Brain microvascular endothelial cell (primary cell): ENCODE measurements around the gene CCT6A.
A peak's percentile ranks its signal among the peaks of the same experiment; 100 is the strongest.
"Not testable (repeated sequence)": the region's sequence is repeated elsewhere in the genome, so short reads cannot be mapped to it uniquely, and the experiment has no call there.

Experiments
- DNase-seq: peaks from one replicate; pipeline ENCODE4 v3.0.0-alpha.2; 2020
- H3K27ac ChIP-seq: fragments of 250-450 bp; sonication (Bioruptor Pico); 2 replicates; pipeline ENCODE4 v1.5.1; 2020; ENCODE audit warnings: mild to moderate bottlenecking, moderate library complexity
- H3K27me3 ChIP-seq: fragments of 250-450 bp; sonication (Bioruptor Pico); replicated peaks from 2 replicates; pipeline ENCODE4 v1.5.1; 2020; ENCODE audit warnings: mild to moderate bottlenecking
- H3K36me3 ChIP-seq: fragments of 250-450 bp; sonication (Bioruptor Pico); replicated peaks from 2 replicates; pipeline ENCODE4 v1.5.1; 2020; ENCODE audit warnings: mild to moderate bottlenecking
- H3K4me3 ChIP-seq: 2 replicates; pipeline ENCODE4 v1.5.1; 2011; ENCODE audit warnings: low read depth, mild to moderate bottlenecking, control low read depth, low read length, moderate library complexity
- in situ Hi-C: cut with HindIII; loops from 2 replicates; pipeline ENCODE4 v1.10.0; 2017; ENCODE audit warnings: low sequenced_read_pairs, low pct_ligation_motif_present
- TF ChIP-seq, protein P1 (sequence below): IDR thresholded peaks from 2 replicates; pipeline ENCODE4 v1.5.1; 2011; ENCODE audit warnings: low read depth, mild to moderate bottlenecking, moderate library complexity, low read length, control low read depth, inconsistent platforms; ENCODE audit errors: missing control alignments

Gene CCT6A

DNA sequence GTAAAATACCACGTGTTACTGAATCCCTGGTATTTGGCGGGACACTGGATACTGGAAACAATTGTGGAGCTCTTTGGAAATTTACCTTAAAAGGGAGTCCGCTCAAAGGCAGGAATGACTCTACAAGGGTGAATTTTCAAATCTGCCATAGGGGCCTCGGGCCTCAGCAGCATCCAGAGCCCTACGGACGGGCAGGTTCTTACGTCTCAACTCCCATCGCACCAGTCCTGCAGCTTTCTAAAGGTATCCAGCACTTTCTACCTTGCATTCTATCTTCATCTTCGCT lies 569 bp upstream of the CCT6A start:
- TF ChIP-seq, protein P1, sequence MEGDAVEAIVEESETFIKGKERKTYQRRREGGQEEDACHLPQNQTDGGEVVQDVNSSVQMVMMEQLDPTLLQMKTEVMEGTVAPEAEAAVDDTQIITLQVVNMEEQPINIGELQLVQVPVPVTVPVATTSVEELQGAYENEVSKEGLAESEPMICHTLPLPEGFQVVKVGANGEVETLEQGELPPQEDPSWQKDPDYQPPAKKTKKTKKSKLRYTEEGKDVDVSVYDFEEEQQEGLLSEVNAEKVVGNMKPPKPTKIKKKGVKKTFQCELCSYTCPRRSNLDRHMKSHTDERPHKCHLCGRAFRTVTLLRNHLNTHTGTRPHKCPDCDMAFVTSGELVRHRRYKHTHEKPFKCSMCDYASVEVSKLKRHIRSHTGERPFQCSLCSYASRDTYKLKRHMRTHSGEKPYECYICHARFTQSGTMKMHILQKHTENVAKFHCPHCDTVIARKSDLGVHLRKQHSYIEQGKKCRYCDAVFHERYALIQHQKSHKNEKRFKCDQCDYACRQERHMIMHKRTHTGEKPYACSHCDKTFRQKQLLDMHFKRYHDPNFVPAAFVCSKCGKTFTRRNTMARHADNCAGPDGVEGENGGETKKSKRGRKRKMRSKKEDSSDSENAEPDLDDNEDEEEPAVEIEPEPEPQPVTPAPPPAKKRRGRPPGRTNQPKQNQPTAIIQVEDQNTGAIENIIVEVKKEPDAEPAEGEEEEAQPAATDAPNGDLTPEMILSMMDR, result no peak
- H3K27me3 ChIP-seq, result no peaks in the 10 kb centered on the region
- H3K27ac ChIP-seq, result peak overlapping the region; percentile 86
- in situ Hi-C loops, result no loop called here
- H3K4me3 ChIP-seq, result peak overlapping the region; percentile 91
- no peak for DNase-seq
- H3K36me3 ChIP-seq, result peaks cover 29% of the 10 kb centered on the region

DNA sequence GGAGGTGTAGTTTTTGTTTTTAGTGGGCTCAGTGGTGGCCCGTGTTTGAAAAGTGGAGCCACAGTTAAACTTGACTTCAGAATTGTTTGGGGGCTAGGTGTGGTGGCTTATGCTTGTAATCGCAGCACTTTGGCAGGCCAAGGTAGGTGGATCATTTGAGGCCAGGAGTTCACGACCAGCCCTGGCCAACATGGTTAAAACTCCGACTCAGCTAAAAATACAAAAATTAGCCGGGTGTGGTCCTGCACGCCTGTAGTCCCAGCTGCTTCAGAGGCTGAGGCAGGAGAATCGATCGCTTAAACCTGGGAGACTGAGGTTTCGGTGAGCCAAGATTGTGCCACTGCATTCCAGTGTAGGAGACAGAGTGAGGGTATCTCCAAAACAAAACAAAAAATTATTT lies 1.8 kb downstream of the CCT6A start:
- H3K4me3 ChIP-seq, result no peak overlapping the region
- no peaks in the 10 kb centered on the region for H3K27me3 ChIP-seq
- no peak overlapping the region for H3K27ac ChIP-seq
- TF ChIP-seq, protein P1, result no peak
- DNase-seq, result no peak
- peaks cover 50% of the 10 kb centered on the region for H3K36me3 ChIP-seq
- in situ Hi-C loops, result no loop called here

DNA sequence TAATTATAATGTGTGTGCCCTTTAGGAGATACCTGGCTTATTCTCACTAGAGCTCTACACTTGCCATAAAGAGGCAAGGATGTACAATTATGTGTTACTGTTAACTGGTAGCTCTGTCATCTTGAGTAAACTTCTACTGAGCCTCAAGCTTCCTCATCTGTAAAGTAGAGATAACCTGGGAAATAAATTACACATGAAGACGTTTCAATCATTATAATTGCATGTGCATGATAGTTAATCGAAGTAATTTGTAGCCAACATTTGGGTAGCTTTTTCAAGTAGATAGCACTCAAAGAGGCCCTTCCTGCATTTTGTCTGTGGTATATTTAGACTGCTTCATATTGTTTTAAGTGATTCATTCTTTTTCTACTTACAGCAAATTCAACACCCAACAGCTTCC lies 2.4 kb downstream of the CCT6A start:
- H3K27ac ChIP-seq, result no peak overlapping the region
- no peaks in the 10 kb centered on the region for H3K27me3 ChIP-seq
- in situ Hi-C loops, result no loop called here
- DNase-seq, result no peak
- TF ChIP-seq, protein P1, result no peak
- peaks cover 56% of the 10 kb centered on the region for H3K36me3 ChIP-seq
- H3K4me3 ChIP-seq, result no peak overlapping the region

GRCh38 chr7:56062382-56062781 lies 10.8 kb downstream of the CCT6A start:
- DNase-seq, result peak; percentile 69

DNA sequence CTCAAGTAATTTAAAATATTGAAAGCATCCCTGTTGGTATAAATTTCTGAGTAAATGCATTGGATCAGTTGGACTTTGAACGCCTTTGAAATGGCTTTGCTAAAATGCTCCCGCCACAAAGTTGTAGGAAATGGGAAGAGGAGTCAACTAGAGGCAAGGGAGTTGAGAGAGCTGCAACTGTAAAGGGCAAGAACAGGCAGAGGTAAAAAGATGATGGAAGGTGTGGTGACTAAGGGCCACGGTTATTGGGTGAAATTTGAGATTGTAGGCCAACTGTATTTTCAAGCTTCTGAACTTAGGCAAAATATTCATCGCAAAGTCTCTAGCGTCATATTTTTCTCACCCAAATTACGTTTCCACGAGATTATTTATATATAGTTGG lies 11.9 kb downstream of the CCT6A start:
- no peaks in the 10 kb centered on the region for H3K27me3 ChIP-seq
- in situ Hi-C loops, result no loop called here
- peaks cover 39% of the 10 kb centered on the region for H3K36me3 ChIP-seq
- peak overlapping the region; percentile 88 for H3K27ac ChIP-seq
- DNase-seq, result no peak
- no peak overlapping the region for H3K4me3 ChIP-seq
- TF ChIP-seq, protein P1, result no peak

More at GRCh38 chr7:56062382-56062781, 10.8 kb downstream of the CCT6A start:
- Histone ChIP-seq H3K4me3 (no peak overlapping the region), H3K36me3 (peaks cover 48% of the 10 kb centered on the region), H3K27ac (peak overlapping the region; percentile 88), H3K27me3 (no peaks in the 10 kb centered on the region)
- TF ChIP-seq, protein P1, result no peak
- in situ Hi-C loops, result no loop called here

DNA sequence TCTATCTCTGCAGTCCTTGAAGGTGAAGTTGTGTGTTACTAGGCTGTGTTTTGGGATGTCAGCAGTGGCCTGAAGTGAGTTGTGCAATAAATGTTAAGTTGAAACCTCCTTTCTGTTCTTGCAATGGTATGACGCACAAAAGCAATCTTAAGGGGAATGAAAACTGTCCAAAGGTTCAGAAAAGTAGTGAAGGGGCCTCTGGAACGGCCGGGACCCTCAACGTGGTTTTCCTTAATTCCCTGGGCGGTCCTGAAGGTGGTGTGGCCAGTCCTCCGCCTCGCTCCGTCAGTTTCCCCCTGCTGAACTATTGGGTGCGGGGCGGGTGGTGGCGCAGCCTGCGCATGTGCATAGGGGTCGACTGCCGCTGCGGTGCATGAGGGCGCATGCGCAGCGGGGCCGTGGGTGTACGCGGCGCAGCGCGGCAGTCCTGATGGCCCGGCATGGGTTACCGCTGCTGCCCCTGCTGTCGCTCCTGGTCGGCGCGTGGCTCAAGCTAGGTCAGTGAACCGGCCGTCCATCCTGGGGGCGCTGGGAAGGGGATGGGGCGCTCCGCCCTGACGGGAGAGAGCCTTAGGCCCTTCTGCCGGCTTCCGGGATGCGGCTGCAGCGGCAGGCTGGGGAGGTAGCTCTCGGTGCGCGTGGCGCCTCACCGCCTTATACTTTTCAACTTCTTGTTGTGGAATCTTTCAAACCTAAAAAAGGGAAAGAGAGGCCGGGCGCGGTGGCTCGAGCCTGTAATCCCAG lies 12.5 kb downstream of the CCT6A start, which contains the start of gene SUMF2:
SUMF2 (plus strand) TSS at position 405 of the 744 bp plus-strand sequence; CDS start at position 431, 26 bp downstream.
- Histone ChIP-seq H3K4me3 (peak within 1 kb of the TSS; percentile 95), H3K27me3 (no peaks in the 10 kb centered on the region), H3K36me3 (peaks cover 39% of the 10 kb centered on the region), H3K27ac (peak within 1 kb of the TSS; percentile 88)
- in situ Hi-C loops, result no loop called here
- peak; percentile 74 for DNase-seq
- TF ChIP-seq, protein P1, result peak; percentile 22

DNA sequence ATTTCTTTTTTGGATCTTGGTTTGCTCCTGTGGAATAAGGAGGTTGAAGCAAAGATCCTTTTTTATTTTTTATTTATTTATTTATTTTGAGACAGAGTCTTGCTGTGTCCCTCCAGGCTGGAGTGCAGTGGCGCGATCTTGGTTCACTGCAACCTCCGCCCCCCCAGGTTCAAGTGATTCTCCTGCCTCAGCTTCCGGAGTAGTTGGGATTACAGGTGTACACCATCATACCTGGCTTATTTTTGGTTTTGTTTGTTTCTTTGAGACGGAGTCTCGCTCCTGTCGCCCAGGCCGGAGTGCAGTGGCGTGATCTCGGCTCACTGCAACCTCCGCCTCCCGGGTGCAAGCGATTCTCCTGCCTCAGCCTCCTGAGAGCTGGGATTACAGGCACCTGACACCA lies 14.8 kb downstream of the CCT6A start:
- DNase-seq, in situ Hi-C loops, H3K4me3 ChIP-seq, H3K27ac ChIP-seq, H3K27me3 ChIP-seq: not testable (repeated sequence)
- peaks cover 38% of the 10 kb centered on the region for H3K36me3 ChIP-seq
